ENCODE data around the gene EBF4.
"Not testable (repeated sequence)": the region's sequence is repeated elsewhere in the genome, so short reads cannot be mapped to it uniquely, and the experiment has no call there.

The EBF4 gene

GRCh38 chr20:2757969-2758368 is 65.4 kb downstream of the EBF4 start:
- DNase-seq (ENCODE audit: low spot score), result no peak

DNA sequence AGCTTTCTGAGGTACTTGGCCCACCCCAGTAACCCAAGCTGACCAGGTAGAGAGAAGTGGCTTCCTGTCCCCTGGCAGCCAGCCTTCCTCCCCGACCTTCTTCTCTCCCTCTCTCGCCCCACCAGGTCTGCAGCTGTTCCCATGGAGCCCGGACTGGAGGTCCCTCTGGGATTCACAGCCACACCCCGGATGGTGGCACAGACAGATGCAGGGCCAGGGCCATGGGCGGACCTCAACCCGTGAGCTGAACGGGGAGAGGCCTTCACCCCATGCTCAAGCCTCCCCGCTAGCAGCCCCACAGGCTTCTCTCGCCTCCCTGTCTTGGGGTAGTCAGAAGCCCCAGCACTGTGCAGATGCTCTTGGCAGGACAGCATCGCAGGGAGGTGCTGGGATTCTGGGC is 66.6 kb downstream of the EBF4 start:
- DNase-seq (ENCODE audit: low spot score), result no peak

- DNase-seq (ENCODE audit: low spot score), result no peak
Measured at GRCh38 chr20:2759603-2760296, 67.2 kb downstream of the EBF4 start.

DNA sequence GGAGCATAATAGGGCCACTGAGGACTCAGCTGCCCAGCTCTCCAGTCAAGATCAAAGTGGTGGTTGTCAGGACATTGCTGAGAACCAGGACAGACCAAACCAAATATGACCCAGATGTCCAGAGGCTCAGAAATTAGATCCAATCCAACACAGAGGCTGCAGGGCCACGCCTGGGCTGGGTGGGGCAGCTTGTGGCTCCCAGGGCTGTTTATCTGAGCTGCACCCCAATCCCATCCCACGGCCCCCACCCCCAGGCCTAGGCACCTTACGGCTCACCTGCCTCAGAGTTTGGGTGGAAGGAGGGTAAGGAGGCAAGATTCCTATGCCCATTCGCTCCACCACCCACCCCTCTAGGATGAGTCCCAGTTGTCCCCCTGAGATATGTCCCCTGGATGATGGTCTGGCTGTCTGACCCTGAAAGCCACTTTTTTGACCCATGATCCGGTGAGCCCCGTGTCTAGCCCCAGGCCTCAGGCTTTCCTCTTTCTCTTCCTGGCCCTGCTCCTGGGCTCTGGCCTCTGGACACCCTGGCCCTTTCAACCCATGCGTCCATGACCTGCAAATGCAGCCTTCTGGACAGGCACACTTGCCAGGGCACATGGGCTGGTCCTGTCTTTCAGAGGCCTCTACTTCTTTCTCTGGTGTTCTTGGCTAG is 67.8 kb downstream of the EBF4 start:
- no peak for DNase-seq (ENCODE audit: low spot score)

DNA sequence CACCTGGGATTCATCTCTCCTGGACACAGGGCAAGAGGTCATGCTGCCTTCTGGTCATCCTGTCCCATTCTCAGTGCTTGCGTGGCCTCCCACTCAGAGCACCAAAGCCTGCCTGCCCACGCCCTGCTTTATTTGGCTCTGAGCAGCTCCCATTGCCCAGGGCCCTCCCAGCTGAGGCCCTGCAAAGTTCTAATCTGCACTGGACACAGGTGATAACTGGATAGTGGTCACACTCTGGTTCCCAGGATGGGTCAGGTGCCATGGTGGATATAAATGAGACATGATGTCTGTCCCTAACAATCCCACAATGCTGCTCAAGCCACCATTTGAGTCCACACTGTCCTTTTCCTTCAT is 68.3 kb downstream of the EBF4 start:
- DNase-seq (ENCODE audit: low spot score), result no peak

GRCh38 chr20:2761885-2762284 is 69.3 kb downstream of the EBF4 start:
- no peak for DNase-seq (ENCODE audit: low spot score)

DNA sequence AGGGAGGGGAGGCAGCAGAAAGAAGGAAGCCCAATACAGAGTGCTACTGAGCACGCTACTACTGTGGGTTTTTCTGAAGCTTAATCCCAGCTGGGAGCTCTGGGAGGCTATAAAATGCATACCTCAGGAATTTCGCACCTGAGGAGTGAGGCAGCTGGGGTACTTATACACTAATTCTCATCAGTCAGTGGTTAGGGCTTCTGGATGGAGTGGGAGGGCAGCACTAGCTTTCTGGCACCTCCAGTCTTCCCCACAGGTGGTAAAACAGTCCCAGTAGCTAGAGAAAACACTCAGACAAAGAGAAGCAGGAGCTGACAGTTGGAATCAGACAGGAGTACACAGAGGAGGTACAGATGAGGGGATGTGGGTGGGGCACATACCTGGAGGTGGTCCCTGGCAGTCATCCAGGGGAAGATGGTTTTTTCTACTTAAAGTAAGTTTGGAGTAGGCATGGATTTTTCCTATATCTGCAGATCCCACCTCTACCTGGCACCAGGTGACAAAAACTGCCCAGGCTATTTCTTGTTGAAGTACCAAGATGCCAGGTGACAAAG is 70.1 kb downstream of the EBF4 start:
- DNase-seq (ENCODE audit: low spot score), result no peak

DNA sequence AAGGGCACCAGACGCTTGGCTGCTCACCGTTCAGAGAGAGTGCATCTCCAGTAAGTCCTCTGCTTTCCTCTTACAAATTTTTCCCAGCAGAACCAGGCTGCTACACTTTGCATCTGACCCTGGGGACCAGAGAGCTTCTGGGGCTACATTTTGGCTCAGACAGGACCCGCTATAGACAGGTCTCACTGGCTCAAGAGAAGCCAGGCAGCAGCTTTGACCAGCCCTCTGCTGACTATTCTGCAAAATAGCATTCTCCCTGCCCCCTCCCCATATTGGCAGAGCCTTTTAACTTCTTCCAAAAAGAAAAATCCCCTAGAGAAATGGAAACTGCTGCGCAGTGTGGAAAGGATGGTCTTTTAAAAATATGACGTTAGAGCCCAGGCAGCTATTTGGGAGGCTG is 70.6 kb downstream of the EBF4 start:
- no peak for DNase-seq (ENCODE audit: low spot score)

DNA sequence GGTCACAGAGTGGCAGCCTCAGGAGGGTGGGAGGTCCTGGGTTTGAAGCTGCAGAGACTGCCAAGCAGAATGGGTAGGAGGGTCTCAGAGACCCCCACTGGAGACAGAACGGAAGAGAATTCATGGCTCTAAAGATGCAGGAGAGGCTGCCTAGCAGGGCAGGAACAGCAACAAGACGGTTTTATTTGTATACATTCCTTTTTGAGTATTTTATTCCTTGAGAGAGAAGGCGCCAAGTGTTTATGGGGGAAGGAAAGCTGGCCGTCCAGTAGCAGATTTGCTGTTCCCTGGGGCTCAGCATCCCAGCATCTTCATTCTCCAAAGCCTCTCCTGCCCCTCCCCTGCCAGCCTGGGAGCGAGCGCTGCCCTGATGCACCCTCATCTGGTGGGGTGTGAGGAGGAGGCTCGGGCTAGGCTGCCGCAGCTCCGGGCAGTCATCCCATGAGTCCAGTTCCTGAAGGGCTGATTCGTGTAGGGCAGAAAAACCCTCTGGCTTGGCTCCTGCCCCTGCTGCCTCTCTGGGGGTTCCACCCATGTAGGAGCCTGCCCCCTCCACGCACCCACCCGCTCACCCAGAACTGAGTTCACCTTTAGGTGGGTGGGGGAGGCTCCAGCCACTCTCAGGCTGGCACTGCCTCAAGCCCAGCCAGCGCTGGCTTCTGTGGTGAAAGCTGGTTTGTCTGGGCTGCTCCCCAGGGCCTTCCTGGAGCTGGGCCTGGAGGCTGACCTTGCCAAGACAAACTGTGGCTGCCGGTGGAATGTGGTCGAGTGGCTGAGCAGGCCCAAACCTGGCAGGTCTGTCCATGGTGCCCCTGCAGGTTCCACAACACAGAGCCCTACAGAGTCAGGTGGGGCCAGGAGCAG is 75.4 kb downstream of the EBF4 start:
- no peak for DNase-seq (ENCODE audit: low spot score)

GRCh38 chr20:2768632-2769015 is 76.0 kb downstream of the EBF4 start:
- DNase-seq (ENCODE audit: low spot score), result no peak

DNA sequence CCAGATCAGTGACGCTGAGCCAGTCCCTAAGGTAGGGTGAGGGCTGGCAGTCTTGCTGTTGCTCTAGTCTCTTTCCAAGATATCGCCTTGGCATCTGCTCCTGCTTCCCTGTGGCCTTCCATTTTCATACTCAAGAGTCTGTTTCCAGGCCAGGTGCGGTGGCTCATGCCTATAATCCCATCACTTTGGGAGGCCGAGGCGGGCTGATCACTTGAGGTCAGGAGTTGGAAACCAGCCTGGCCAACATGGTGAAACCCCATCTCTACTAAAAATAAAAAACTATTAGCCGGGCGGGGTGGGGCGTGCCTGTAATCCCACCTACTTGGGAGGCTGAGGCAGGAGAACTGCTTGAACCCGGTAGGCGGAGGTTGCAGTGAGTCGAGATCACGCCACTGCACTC is 77.5 kb downstream of the EBF4 start:
- not testable (repeated sequence) for DNase-seq (ENCODE audit: low spot score)

- no peak for DNase-seq (ENCODE audit: low spot score)
Measured at GRCh38 chr20:2771631-2772080, 79.1 kb downstream of the EBF4 start.

GRCh38 chr20:2773812-2774211 is 81.2 kb downstream of the EBF4 start:
- DNase-seq (ENCODE audit: low spot score), result no peak

GRCh38 chr20:2775139-2775538 is 82.6 kb downstream of the EBF4 start:
- DNase-seq (ENCODE audit: low spot score), result no peak

DNA sequence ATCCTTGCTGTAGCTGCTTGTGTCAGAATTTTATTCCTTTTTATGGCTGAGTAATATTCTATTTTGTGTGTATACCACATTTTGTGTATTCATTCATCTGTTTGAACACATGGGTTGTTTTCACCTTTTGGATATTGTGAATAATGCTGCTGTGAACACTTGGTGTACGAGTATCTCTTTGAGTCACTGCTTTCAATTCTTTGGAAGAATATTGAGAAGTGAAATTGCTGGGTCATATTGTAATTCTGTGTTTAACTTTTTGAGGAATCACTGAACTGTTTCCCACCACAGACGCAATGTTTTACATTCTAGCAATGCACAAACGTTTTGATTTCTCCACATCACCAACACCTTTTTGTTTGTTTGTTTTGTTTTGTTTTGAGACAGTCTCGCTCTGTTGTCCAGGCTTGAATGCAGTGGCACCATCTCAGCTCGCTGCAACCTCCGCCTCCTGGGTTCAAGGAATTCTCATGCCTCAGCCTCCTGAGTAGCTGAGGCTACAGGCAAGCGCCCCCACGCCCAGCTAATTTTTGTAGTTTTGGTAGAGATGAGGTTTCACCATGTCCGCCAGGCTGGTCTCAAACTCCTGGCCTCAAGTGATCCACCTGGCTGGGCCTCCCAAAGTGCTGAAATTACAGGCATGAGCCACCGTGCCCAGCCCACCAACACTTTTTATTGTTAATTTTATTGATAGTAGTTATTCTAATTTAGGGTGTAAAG is 86.2 kb downstream of the EBF4 start:
- DNase-seq (ENCODE audit: low spot score), result no peak

DNA sequence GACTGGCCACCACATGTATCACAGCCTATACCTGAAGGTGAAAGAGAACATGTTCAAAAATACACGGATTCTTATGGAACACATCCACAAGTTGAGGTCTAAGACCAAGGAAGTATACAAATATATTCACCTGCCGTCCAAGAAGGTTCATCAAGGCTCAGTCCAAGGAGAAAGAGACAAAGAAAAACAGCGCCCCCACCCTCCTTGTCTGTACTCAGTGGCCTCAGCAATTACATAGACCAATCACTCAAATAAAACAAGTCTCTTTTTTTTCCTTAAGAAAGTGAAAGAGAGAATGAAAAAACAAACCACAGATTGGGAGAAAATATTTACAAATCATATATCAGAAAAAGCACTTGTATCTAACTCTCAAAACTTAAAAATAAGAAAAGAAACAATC is 88.4 kb downstream of the EBF4 start:
- no peak for DNase-seq (ENCODE audit: low spot score)

GRCh38 chr20:2783908-2784566 is 91.5 kb downstream of the EBF4 start:
- no peak for DNase-seq (ENCODE audit: low spot score)

- DNase-seq (ENCODE audit: low spot score), result no peak
Measured at GRCh38 chr20:2793471-2793870, 100.9 kb downstream of the EBF4 start.

DNA sequence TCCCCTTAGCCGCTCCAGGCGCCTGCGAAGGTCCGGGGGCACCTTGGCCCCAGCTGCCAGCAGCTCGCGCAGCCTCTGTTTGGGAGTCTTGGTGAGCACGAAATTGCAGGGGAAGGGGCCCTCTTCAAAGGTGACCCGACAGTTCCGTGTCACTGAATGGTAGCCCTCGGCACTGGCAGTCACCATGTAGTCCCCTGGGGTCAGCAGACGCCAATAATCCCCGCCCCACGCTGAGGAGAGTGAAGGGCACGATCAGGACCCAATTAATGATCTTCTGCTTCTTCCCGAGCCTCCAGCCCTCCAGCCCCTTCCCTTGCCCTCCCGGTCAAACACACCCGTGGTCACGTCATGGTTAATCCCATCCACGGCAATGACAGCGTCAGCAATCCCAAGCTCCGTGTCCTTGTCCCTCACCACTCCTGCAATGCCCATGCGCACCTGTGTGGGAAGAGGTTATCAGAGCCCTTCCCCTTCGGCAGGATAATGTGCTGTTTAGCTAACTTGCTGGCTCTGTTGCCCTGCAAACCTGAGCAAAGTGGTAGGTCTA is 101.7 kb downstream of the EBF4 start:
- DNase-seq (ENCODE audit: low spot score), result no peak

DNA sequence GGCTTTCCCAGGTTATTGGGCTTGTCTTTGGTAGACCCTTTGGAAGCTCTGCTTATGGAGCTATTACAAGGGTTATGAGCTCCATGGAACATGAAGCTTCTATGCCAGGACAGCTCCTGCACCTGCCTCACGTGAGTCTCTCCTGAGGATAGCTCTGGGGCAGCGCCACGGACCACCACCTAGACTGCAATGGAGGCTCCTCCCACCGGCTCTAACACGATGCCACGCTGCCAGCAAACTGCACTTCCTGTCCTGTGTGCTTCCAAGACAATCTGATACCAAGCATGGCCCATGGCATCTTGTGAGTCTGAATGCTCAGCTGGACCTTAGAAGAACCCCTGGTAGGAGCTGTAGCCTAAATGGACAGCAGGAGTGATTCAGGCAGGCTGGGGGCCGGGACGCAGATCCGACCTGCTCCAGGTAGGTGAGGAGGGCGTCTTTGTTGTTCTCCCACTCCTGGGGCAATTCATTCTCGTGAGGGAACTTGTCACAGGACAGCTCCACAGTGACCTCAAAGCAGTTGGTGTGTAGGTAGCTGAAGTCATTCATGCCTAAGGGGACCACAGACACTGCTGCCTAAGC is 102.4 kb downstream of the EBF4 start:
- DNase-seq (ENCODE audit: low spot score), result no peak

DNA sequence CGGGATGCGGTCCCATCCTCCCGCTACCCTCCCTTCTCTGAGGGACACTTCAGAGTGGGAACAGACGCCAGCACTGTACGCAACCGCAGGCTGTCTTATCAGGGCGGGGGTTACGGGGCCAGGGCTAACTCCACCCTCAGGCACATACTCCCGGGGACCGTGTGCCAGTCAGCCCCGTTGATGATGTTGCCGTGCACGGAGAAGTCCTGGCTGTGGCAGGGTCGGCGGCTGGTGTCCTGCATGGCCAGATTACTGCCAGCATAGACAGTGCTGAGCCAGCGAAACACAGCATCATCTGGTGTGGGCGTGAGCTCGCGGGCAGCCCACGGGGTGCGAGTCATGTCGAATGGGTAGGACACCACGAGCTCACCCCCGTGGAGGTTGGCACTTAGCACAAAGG is 102.9 kb downstream of the EBF4 start:
- DNase-seq (ENCODE audit: low spot score), result no peak

Measured in CD4-positive, alpha-beta T cell treated with Interleukin-2 at 100 ng/mL for 4 hours (primary cell).